ENCODE results near the gene PIK3CA.
A peak's percentile ranks its signal among the peaks of the same experiment; 100 is the strongest.
"Not testable (repeated sequence)": the region's sequence is repeated elsewhere in the genome, so short reads cannot be mapped to it uniquely, and the experiment has no call there.

Gene PIK3CA

GRCh38 chr3:179196098-179196497 lies 47.9 kb downstream of the PIK3CA start:
- no peak for DNase-seq (ENCODE audit: low read depth, low spot score)

GRCh38 chr3:179196700-179197099 lies 48.5 kb downstream of the PIK3CA start:
- no peak for DNase-seq (ENCODE audit: low read depth, low spot score)

- no peak for DNase-seq (ENCODE audit: low read depth, low spot score)
Measured at GRCh38 chr3:179200790-179201189, 52.6 kb downstream of the PIK3CA start.

GRCh38 chr3:179215550-179215949 lies 67.4 kb downstream of the PIK3CA start:
- DNase-seq (ENCODE audit: low read depth, low spot score) = not testable (repeated sequence)

GRCh38 chr3:179218213-179218612 lies 70.1 kb downstream of the PIK3CA start:
- not testable (repeated sequence) for DNase-seq (ENCODE audit: low read depth, low spot score)

- DNase-seq (ENCODE audit: low read depth, low spot score) = no peak
Measured at GRCh38 chr3:179223548-179223947, 75.4 kb downstream of the PIK3CA start.

GRCh38 chr3:179224584-179224983 lies 76.4 kb downstream of the PIK3CA start:
- no peak for DNase-seq (ENCODE audit: low read depth, low spot score)

- peak; percentile 3 for DNase-seq (ENCODE audit: low read depth, low spot score)
Measured at GRCh38 chr3:179227349-179227748, 79.2 kb downstream of the PIK3CA start.

- peak; percentile 7 for DNase-seq (ENCODE audit: low read depth, low spot score)
Measured at GRCh38 chr3:179229177-179229576, 81.0 kb downstream of the PIK3CA start.

GRCh38 chr3:179233043-179233442 lies 84.9 kb downstream of the PIK3CA start:
- DNase-seq (ENCODE audit: low read depth, low spot score) = no peak

- DNase-seq (ENCODE audit: low read depth, low spot score) = no peak
Measured at GRCh38 chr3:179234199-179234598, 86.0 kb downstream of the PIK3CA start.

GRCh38 chr3:179236669-179237301 lies 88.6 kb downstream of the PIK3CA start:
- no peak for DNase-seq (ENCODE audit: low read depth, low spot score)

- not testable (repeated sequence) for DNase-seq (ENCODE audit: low read depth, low spot score)
Measured at GRCh38 chr3:179240299-179240698, 92.1 kb downstream of the PIK3CA start.

GRCh38 chr3:179242859-179243258 lies 94.7 kb downstream of the PIK3CA start:
- DNase-seq (ENCODE audit: low read depth, low spot score) = not testable (repeated sequence)

- no peak for DNase-seq (ENCODE audit: low read depth, low spot score)
Measured at GRCh38 chr3:179244878-179245277, 96.7 kb downstream of the PIK3CA start.

- DNase-seq (ENCODE audit: low read depth, low spot score) = no peak
Measured at GRCh38 chr3:179247289-179248015, 99.3 kb downstream of the PIK3CA start.

GRCh38 chr3:179250803-179251476 lies 102.8 kb downstream of the PIK3CA start, which contains the start of gene KCNMB3:
Gene KCNMB3, minus strand, starts transcription at chr3:179251114. Its CDS starts 124 bp downstream, at chr3:179250990.
- no peak for DNase-seq (ENCODE audit: low read depth, low spot score)

- DNase-seq (ENCODE audit: low read depth, low spot score) = no peak
Measured at GRCh38 chr3:179256813-179257212, 108.7 kb downstream of the PIK3CA start.

GRCh38 chr3:179257742-179258141 lies 109.6 kb downstream of the PIK3CA start:
- DNase-seq (ENCODE audit: low read depth, low spot score) = not testable (repeated sequence)

- DNase-seq (ENCODE audit: low read depth, low spot score) = no peak
Measured at GRCh38 chr3:179258820-179259219, 110.7 kb downstream of the PIK3CA start.

GRCh38 chr3:179259959-179260756 lies 112.0 kb downstream of the PIK3CA start:
- not testable (repeated sequence) for DNase-seq (ENCODE audit: low read depth, low spot score)

All from ELF-1 (cell line).